HFFc6 (cell line): ENCODE results near the gene ANXA7. TPM values are rescaled to one million over a fixed set of nuclear protein-coding genes. Genes with fewer than 3 reads are reported as not detected.

ENCODE experiments used
- DNase-seq: peaks from one replicate; pipeline ENCODE4 v3.0.0-alpha.2; 2018
- H3K27ac Mint-ChIP-seq: 2 replicates; pipeline ENCODE4 v1.8.0; 2020; ENCODE audit warnings: mild to moderate bottlenecking, mixed read lengths
- H3K27me3 Mint-ChIP-seq: 2 replicates; pipeline ENCODE4 v1.8.0; 2021; ENCODE audit warnings: mild to moderate bottlenecking, moderate library complexity, mixed read lengths; ENCODE audit not compliant: insufficient read depth
- H3K36me3 Mint-ChIP-seq: 2 replicates; pipeline ENCODE4 v1.8.0; 2021; ENCODE audit warnings: low read depth, mixed read lengths
- H3K4me1 Mint-ChIP-seq: 2 replicates; pipeline ENCODE4 v1.8.0; 2020; ENCODE audit warnings: low read depth, mixed read lengths
- H3K4me3 Mint-ChIP-seq: 2 replicates; pipeline ENCODE4 v1.8.0; 2020; ENCODE audit warnings: mild to moderate bottlenecking, moderate library complexity, mixed read lengths
- H3K9me3 Mint-ChIP-seq: 2 replicates; pipeline ENCODE4 v1.8.0; 2020; ENCODE audit warnings: mild to moderate bottlenecking, mixed read lengths
- CTCF ChIP-seq: fragments of 200-600 bp; sonication (generic); IDR thresholded peaks from 2 replicates; pipeline ENCODE4 v1.5.0; 2021; ENCODE audit warnings: antibody characterized with exemption, mild to moderate bottlenecking
- total RNA-seq, 6 experiments: library from RNA; stranded (reverse); fragmentation: NEBNext Ultra II Directional; extraction: Animal tissue kit (Norgen Biotek cat#: 25700); gene quantifications; 2 replicates in 1 of 6; 3 replicates in 5 of 6; pipeline ENCODE4 v1.2.3, GENCODE V29; 2021

Gene ANXA7
- total RNA-seq, 6 experiments from 2014 or later = 125 to 167 (median 134) TPM

- Mint-ChIP-seq H3K27me3 (no peaks in the 10 kb centered on the region), H3K9me3 (no peaks in the 10 kb centered on the region), H3K27ac (no peak within 1 kb of the TSS), H3K4me1 (peaks cover 2% of the 10 kb centered on the region), H3K36me3 (peaks cover 14% of the 10 kb centered on the region; the same call in 1 of the 2 replicates), H3K4me3 (no peak within 1 kb of the TSS)
- no peak for DNase-seq
- no peak for TF ChIP-seq CTCF
Measured at GRCh38 chr10:73433538-73433867, 19.6 kb upstream of the ANXA7 start, which contains the start of gene MSS51. MSS51 (minus strand) TSS chr10:73433561; CDS start chr10:73428284, 5,277 bp downstream.

- no peak for TF ChIP-seq CTCF
- no peak overlapping the region for H3K27ac Mint-ChIP-seq
- H3K9me3 Mint-ChIP-seq = no peaks in the 10 kb centered on the region
- H3K4me3 Mint-ChIP-seq = no peak overlapping the region
- no peak for DNase-seq
- peaks cover 17% of the 10 kb centered on the region for H3K36me3 Mint-ChIP-seq
- H3K27me3 Mint-ChIP-seq = no peaks in the 10 kb centered on the region
- H3K4me1 Mint-ChIP-seq = no peaks in the 10 kb centered on the region
Measured at GRCh38 chr10:73432646-73433537, 19.0 kb upstream of the ANXA7 start.

- Mint-ChIP-seq H3K9me3 (no peaks in the 10 kb centered on the region), H3K27ac (no peak overlapping the region), H3K4me1 (no peaks in the 10 kb centered on the region), H3K36me3 (peaks cover 40% of the 10 kb centered on the region), H3K27me3 (no peaks in the 10 kb centered on the region; the same call in 1 of the 2 replicates), H3K4me3 (no peak overlapping the region)
- no peak for DNase-seq
- TF ChIP-seq CTCF = no peak
Measured at GRCh38 chr10:73426318-73426717, 12.5 kb upstream of the ANXA7 start.

- H3K36me3 Mint-ChIP-seq = peaks cover 44% of the 10 kb centered on the region
- no peak for DNase-seq
- H3K4me3 Mint-ChIP-seq = no peak overlapping the region
- no peak for TF ChIP-seq CTCF
- H3K27me3 Mint-ChIP-seq = no peaks in the 10 kb centered on the region; the same call in 1 of the 2 replicates
- peaks cover 9% of the 10 kb centered on the region for H3K4me1 Mint-ChIP-seq
- no peaks in the 10 kb centered on the region for H3K9me3 Mint-ChIP-seq
- H3K27ac Mint-ChIP-seq = no peak overlapping the region
Measured at GRCh38 chr10:73424478-73424877, 10.6 kb upstream of the ANXA7 start.

- no peak overlapping the region for H3K4me3 Mint-ChIP-seq
- no peaks in the 10 kb centered on the region; the same call in 1 of the 2 replicates for H3K27me3 Mint-ChIP-seq
- DNase-seq = no peak
- H3K4me1 Mint-ChIP-seq = peaks cover 12% of the 10 kb centered on the region
- peaks cover 44% of the 10 kb centered on the region for H3K36me3 Mint-ChIP-seq
- no peak overlapping the region for H3K27ac Mint-ChIP-seq
- TF ChIP-seq CTCF = no peak
- no peaks in the 10 kb centered on the region for H3K9me3 Mint-ChIP-seq
Measured at GRCh38 chr10:73423309-73423708, 9.5 kb upstream of the ANXA7 start.
